Aorta (tissue), 5 donors: ENCODE data around the gene CCNQ. TPM values are rescaled to one million over a fixed set of nuclear protein-coding genes. Genes with fewer than 3 reads are reported as not detected.

Source experiments
- ATAC-seq: fragments of 200-7000 bp; cut with Tn5 transposase; one replicate; pipeline ENCODE4 v1.9.1; 2022; ENCODE audit warnings: moderate library complexity; ENCODE audit not compliant: low FRiP score
- DNase-seq, 2 donors: peaks; one replicate each; pipeline ENCODE4 v3.0.0-alpha.2; 2020
- H3K27ac ChIP-seq, 2 donors: one replicate each; pipeline ENCODE4 v1.5.1; 2013; ENCODE audit warnings: low read length in 2 of 2, mild to moderate bottlenecking in 2 of 2, moderate library complexity in 2 of 2, control low read depth in 1 of 2, inconsistent platforms in 1 of 2, low read depth in 1 of 2
- H3K27me3 ChIP-seq, 2 donors: one replicate each; pipeline ENCODE4 v1.6.1; 2013; ENCODE audit warnings: control low read depth in 1 of 2, low read length in 1 of 2, mild to moderate bottlenecking in 1 of 2, moderate library complexity in 1 of 2; ENCODE audit not compliant: insufficient read depth in 2 of 2, control insufficient read depth in 1 of 2
- H3K36me3 ChIP-seq, 2 donors: one replicate each; pipeline ENCODE4 v1.6.1; 2013; ENCODE audit warnings: control low read depth in 1 of 2, low read length in 1 of 2, mild to moderate bottlenecking in 1 of 2; ENCODE audit not compliant: insufficient read depth in 2 of 2, control insufficient read depth in 1 of 2
- H3K4me1 ChIP-seq, 2 donors: one replicate each; pipeline ENCODE4 v1.6.1; 2013; ENCODE audit warnings: low read length in 2 of 2, control low read depth in 1 of 2, mild to moderate bottlenecking in 1 of 2, moderate library complexity in 1 of 2; ENCODE audit not compliant: insufficient read depth in 2 of 2, control insufficient read depth in 1 of 2
- H3K4me3 ChIP-seq, 2 donors: one replicate each; pipeline ENCODE4 v1.5.1; 2013; ENCODE audit warnings: low read length in 2 of 2, control low read depth in 1 of 2, mild to moderate bottlenecking in 1 of 2
- H3K9me3 ChIP-seq: one replicate; pipeline ENCODE4 v1.6.1; 2013; ENCODE audit warnings: mild to moderate bottlenecking, low read length; ENCODE audit not compliant: control insufficient read depth
- WGBS, 2 donors: extraction: QIAGEN DNeasy Blood & Tissue Kit; methylation state at CpG; one replicate each; pipeline ENCODE4 v1.1.7; 2013; 5-methylcytosine and 5-hydroxymethylcytosine counted together
- intact Hi-C, 2 donors: fragments of 100-400 bp; cut with DNase I; formaldehyde crosslinking; loops; one replicate each; pipeline versions ENCODE4 v1.14.2 to v1.15.0; 2022
- polyA plus RNA-seq, 2 donors: library from polyadenylated mRNA; stranded (reverse); fragments of 200-250 nt; gene quantifications; one replicate each; pipeline ENCODE4 v1.2.3, GENCODE V29; 2013
- total RNA-seq, 2 donors: library from RNA; stranded (reverse); fragmentation: NEBNext Ultra II Directional; extraction: Animal tissue kit (Norgen Biotek cat#: 25700); gene quantifications; one replicate each; pipeline ENCODE4 v1.2.1, GENCODE V29; 2021
- donor health status: healthy with polysubstance abuse.
- donor health status: Bipolar disorder and iron deficiency.
- donor health status: DM: no; HTN: no; CAD: no.
- donor health status: DM: no; HTN: no; CAD: no.
- donor health status: DM: yes; HTN: yes; CAD: no.

Gene CCNQ
- total and polyA plus RNA-seq, 4 donors = 13.5 to 40.3 (median 21.2) TPM

- H3K27me3 ChIP-seq = no peaks in the 10 kb centered on the region
- ATAC-seq (no peak), DNase-seq (peak; percentile 38 to 61)
- H3K27ac ChIP-seq = no peak overlapping the region
- WGBS, 2 donors = 2 to 38% methylated on average over 37 to 48 of the region's 48 CpGs
- intact Hi-C loops = no loop called here
- H3K4me3 ChIP-seq = no peak overlapping the region
- no peaks in the 10 kb centered on the region for H3K9me3 ChIP-seq
- H3K36me3 ChIP-seq = no peaks in the 10 kb centered on the region
- no peaks in the 10 kb centered on the region for H3K4me1 ChIP-seq
These were observed 43.9 kb upstream of the CCNQ start for GRCh38 chrX:153642655-153643430.

DNA sequence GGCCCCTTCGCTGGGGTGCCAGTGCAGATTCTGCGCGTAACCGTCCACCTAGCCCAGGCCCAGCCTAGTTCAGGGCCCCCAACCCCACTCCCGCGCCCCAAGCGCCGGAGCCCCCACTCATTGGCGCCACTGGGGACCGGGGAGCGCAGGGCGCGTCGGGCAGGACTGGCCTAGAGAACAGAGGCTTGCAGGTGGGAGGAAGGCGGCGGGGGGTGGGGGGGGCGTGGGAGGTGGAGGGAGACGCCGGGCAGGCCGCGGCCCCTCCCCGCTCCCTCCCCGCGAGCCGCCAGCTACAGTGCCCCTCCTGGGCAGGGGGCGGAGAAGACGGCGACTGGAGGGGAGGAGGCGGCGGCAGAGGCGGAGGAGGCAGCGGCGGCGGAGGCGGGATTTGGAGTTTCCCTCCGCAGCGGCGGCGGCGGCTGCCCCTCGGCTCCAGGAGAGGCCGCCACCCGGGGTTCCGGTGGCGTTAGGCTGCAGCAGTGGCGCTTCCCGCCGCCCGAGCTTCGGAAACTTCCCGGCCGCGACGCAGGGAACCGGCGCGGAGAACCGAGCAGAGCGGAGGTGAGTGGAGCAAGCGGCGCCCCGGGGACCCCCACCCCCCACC lies 43.2 kb upstream of the CCNQ start:
- Histone ChIP-seq H3K36me3 (no peaks in the 10 kb centered on the region), H3K27ac (no peak overlapping the region), H3K4me3 (no peak overlapping the region), H3K4me1 (no peaks in the 10 kb centered on the region), H3K27me3 (no peaks in the 10 kb centered on the region), H3K9me3 (no peaks in the 10 kb centered on the region)
- intact Hi-C loops = no loop called here
- DNase-seq = peak; percentile 24 to 61
- WGBS, 2 donors = 1 to 38% methylated on average over 33 to 62 of the region's 62 CpGs
- ATAC-seq = no peak

- H3K4me3 ChIP-seq = no peak overlapping the region
- ATAC-seq = no peak
- DNase-seq = no peak
- WGBS, 2 donors = 18 to 26% methylated on average over 8 of the region's 8 CpGs
- H3K4me1 ChIP-seq = no peaks in the 10 kb centered on the region
- no peaks in the 10 kb centered on the region for H3K36me3 ChIP-seq
- H3K27ac ChIP-seq = no peak overlapping the region
- no peaks in the 10 kb centered on the region for H3K27me3 ChIP-seq
- intact Hi-C loops = no loop called here
- no peaks in the 10 kb centered on the region for H3K9me3 ChIP-seq
These were observed 42.7 kb upstream of the CCNQ start for GRCh38 chrX:153641627-153642026.

GRCh38 chrX:153640736-153641575 lies 42.0 kb upstream of the CCNQ start:
- Histone ChIP-seq H3K4me1 (no peaks in the 10 kb centered on the region), H3K4me3 (no peak overlapping the region), H3K9me3 (no peaks in the 10 kb centered on the region), H3K27me3 (no peaks in the 10 kb centered on the region), H3K36me3 (no peaks in the 10 kb centered on the region), H3K27ac (no peak overlapping the region)
- no peak for ATAC-seq
- 71 to 78% methylated on average over 23 to 26 of the region's 26 CpGs for WGBS, 2 donors
- peak in 1 of 2 donors; percentile 34 for DNase-seq
- intact Hi-C loops = no loop called here

DNA sequence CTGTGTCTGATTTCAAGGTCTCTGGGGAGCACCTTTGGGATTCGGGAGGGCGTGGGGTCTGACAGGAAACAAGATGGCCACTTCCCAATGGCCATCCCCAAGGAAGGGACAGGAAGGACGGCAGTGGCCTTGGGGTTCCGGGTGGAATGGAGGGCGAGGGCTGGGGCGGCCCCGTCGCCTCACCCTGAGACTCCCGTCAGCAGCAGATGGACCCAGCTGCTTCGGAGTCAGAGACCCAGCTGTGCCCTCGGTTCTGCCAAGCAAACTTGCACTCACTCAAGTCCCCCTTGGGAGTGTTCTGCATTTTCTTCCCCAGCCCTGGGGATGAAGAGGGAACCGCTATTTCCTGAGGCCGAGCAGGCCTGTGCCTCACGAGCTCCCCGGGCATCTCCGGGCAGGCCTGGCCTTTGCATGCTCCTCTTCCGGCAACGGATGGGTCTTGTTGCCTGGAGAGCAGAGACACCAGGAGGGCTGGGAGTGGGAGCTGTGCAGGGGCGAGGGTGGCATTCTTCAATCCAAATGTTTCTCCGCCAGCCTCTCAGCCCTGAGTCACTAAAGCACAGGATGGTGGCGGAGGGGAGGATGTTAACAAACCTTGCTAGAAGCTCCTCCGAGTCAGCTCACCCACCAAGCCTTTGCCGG lies 41.2 kb upstream of the CCNQ start:
- H3K27me3 ChIP-seq = no peaks in the 10 kb centered on the region
- H3K27ac ChIP-seq = no peak overlapping the region

DNA sequence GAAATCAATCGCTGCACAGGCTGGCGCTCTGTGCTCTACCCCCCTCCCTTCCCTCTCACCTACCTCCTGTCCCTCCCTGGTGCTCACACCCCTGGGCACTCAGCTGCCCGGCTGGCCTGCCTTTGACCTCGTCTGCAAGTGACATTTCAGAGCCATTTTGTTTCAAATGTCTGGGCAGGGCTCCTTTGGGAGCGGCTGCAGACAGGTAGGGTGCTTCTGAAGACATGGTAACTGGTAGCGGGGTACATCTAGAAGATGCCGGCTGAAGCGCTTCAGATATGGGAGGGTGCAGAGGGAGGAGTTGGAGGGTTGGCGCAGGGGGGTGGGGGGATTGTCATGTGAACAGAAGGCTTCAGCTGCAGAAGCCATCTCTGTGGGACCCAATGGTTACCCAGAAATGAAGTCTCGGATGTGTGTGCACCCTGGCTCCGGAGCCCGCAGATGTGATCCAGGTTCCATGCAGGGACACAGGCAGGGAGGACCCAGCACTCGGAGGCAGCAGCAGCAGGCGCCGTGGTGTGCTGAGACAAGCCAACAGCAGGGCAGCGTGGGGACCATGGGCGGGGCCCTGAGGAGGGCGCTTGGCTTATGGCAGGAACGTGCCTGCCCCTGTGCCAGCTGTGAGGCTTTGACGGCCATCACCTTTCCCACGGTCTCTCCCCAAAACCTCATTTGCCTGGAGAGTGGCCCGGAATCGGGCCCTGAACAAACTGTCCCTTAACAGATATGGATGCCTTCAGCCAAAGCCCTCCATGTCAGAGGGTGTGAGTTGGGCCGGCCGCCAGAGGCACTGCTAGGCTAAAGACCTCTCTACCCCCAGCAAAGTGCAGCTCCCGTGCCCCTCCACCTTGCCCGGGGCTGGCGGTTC lies 40.5 kb upstream of the CCNQ start:
- peak; percentile 42 to 71 for DNase-seq
- Histone ChIP-seq H3K4me1 (no peaks in the 10 kb centered on the region), H3K27ac (no peak overlapping the region), H3K4me3 (no peak overlapping the region), H3K9me3 (no peaks in the 10 kb centered on the region), H3K27me3 (no peaks in the 10 kb centered on the region), H3K36me3 (no peaks in the 10 kb centered on the region)
- WGBS, 2 donors = 81 to 89% methylated on average over 27 to 28 of the region's 28 CpGs
- intact Hi-C loops = no loop called here
- ATAC-seq = no peak

More for the DNA sequence above, 41.2 kb upstream of the CCNQ start:
- Histone ChIP-seq H3K9me3 (no peaks in the 10 kb centered on the region), H3K4me3 (no peak overlapping the region), H3K4me1 (no peaks in the 10 kb centered on the region), H3K36me3 (no peaks in the 10 kb centered on the region)
- ATAC-seq (no peak), DNase-seq (no peak)
- WGBS, 2 donors = 84 to 92% methylated on average over 23 of the region's 23 CpGs
- intact Hi-C loops = no loop called here

DNA sequence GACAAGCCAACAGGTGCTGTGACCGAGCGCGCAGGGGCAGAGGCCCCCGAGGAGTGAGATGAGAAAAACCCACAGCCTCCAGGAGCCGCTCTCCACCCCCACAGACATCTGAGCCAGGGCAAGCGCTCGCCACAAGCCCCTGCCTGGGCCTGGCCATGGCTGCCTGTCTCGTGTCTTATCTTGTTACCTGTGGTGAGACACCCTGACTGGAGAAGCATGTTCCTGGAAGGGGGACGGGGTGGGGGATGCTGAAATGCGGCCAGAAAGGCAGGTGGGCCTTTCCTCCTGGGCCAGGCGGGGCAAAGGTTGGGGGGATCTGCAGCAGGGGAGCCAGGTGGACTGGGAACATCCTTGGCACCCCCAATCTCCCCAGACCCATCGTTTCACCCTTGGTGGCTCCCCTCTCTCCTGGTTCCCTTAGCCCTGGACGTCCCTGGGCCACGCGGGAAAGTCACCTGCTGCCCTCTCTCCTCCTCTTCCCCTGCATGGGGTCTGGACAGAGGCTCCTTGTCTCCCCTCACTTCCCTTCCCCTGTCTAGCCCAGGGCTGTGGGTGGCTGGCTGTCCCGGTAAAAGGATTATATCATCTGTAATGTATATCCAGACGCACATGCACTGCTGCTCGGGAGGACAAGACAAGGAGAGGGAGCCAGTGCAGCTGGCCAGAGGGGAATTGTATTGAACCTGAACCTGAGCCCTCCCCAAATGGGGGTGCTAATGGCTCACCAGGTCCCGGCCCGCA lies 39.7 kb upstream of the CCNQ start:
- Histone ChIP-seq H3K4me3 (no peak overlapping the region), H3K36me3 (no peaks in the 10 kb centered on the region), H3K4me1 (no peaks in the 10 kb centered on the region), H3K27ac (no peak overlapping the region), H3K27me3 (no peaks in the 10 kb centered on the region), H3K9me3 (no peaks in the 10 kb centered on the region)
- ATAC-seq (no peak), DNase-seq (no peak)
- 87 to 93% methylated on average over 19 to 20 of the region's 20 CpGs for WGBS, 2 donors
- intact Hi-C loops = no loop called here
